ENCODE data around the gene LIN9. TPM values are rescaled to one million over a fixed set of nuclear protein-coding genes. Genes with fewer than 3 reads are reported as not detected.

The LIN9 gene
- total and polyA plus RNA-seq, 2 of the 13 experiments (the other 11 are each of a cell fraction or from before 2014, with no cell fraction given): 3.0 to 10.0 TPM

- H3K79me2 ChIP-seq (ENCODE audit: insufficient read depth, low read length): peaks cover 49% of the 10 kb centered on the region
- ChIA-PET CTCF (ENCODE audit: low intra/inter-chr PET ratio, low total read pairs) (no interaction called here), POLR2A (no interaction called here)
- H3K9ac ChIP-seq (ENCODE audit: insufficient read depth, low read depth, low read length): no peak overlapping the region
- FAIRE-seq (no peak), ATAC-seq (no peak), DNase-seq (ENCODE audit: low spot score) (no peak)
- no peaks in the 10 kb centered on the region for H3K9me3 ChIP-seq (ENCODE audit: low read length)
- WGBS (ENCODE audit: low lambda C conversion rate): 100% methylated on average over 2 of the region's 2 CpGs
- no TSS peak for BruUV-seq (replicated peaks)
- no peaks in the 10 kb centered on the region for H3K27me3 ChIP-seq (ENCODE audit: control insufficient read depth in 1 of 2, insufficient read depth in 2 of 2, low read length in 2 of 2)
- no peak overlapping the region for H3K4me3 ChIP-seq (replicated peaks in 1 of 3; ENCODE audit: insufficient read depth in 1 of 3, low read depth in 2 of 3, low read length in 3 of 3)
- peaks cover 34% of the 10 kb centered on the region for H3K4me1 ChIP-seq (ENCODE audit: insufficient read depth, low read length)
- no peak overlapping the region for H3K4me2 ChIP-seq (ENCODE audit: low read depth, low read length)
- in situ Hi-C loops (cut with HindIII; ENCODE audit: extremely low pct_ligation_motif_present, low pct_unique_long_range_greater_than_20kb) (no loop called here), intact Hi-C loops (cut with micrococcal nuclease; ENCODE audit: unreplicated experiment) (no loop called here)
- H4K20me1 ChIP-seq (ENCODE audit: insufficient read depth, low read length): no peaks in the 10 kb centered on the region; the same call in 1 of the 2 replicates
- H2AFZ ChIP-seq (ENCODE audit: low read length): no peak overlapping the region
- H3K27ac ChIP-seq (ENCODE audit: extremely low read length, insufficient read depth, low read length): no peak overlapping the region
- 0 out of 5 replicates have a peak, but pooled peaks cover 0 to 10% of the 10 kb centered on the region in 2 experiments for H3K36me3 ChIP-seq (replicated peaks in 1 of 2; ENCODE audit: control insufficient read depth in 1 of 2, insufficient read depth in 2 of 2, low read length in 2 of 2)
- no peak for TF ChIP-seq HDAC6 (IDR thresholded peaks at IDR 0.05; ENCODE audit: low read depth, low read length)
- no peak for TF ChIP-seq ELF1 (CRISPR knock-in tag; IDR thresholded peaks at IDR 0.05)
- TF ChIP-seq, protein P1, sequence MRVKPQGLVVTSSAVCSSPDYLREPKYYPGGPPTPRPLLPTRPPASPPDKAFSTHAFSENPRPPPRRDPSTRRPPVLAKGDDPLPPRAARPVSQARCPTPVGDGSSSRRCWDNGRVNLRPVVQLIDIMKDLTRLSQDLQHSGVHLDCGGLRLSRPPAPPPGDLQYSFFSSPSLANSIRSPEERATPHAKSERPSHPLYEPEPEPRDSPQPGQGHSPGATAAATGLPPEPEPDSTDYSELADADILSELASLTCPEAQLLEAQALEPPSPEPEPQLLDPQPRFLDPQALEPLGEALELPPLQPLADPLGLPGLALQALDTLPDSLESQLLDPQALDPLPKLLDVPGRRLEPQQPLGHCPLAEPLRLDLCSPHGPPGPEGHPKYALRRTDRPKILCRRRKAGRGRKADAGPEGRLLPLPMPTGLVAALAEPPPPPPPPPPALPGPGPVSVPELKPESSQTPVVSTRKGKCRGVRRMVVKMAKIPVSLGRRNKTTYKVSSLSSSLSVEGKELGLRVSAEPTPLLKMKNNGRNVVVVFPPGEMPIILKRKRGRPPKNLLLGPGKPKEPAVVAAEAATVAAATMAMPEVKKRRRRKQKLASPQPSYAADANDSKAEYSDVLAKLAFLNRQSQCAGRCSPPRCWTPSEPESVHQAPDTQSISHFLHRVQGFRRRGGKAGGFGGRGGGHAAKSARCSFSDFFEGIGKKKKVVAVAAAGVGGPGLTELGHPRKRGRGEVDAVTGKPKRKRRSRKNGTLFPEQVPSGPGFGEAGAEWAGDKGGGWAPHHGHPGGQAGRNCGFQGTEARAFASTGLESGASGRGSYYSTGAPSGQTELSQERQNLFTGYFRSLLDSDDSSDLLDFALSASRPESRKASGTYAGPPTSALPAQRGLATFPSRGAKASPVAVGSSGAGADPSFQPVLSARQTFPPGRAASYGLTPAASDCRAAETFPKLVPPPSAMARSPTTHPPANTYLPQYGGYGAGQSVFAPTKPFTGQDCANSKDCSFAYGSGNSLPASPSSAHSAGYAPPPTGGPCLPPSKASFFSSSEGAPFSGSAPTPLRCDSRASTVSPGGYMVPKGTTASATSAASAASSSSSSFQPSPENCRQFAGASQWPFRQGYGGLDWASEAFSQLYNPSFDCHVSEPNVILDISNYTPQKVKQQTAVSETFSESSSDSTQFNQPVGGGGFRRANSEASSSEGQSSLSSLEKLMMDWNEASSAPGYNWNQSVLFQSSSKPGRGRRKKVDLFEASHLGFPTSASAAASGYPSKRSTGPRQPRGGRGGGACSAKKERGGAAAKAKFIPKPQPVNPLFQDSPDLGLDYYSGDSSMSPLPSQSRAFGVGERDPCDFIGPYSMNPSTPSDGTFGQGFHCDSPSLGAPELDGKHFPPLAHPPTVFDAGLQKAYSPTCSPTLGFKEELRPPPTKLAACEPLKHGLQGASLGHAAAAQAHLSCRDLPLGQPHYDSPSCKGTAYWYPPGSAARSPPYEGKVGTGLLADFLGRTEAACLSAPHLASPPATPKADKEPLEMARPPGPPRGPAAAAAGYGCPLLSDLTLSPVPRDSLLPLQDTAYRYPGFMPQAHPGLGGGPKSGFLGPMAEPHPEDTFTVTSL (CRISPR knock-in tag; IDR thresholded peaks at IDR 0.05; ENCODE audit: borderline replicate concordance): no peak
- TF ChIP-seq ZBTB46 (CRISPR knock-in tag; IDR thresholded peaks at IDR 0.05; ENCODE audit: borderline replicate concordance): no peak
- TF ChIP-seq, protein P2, sequence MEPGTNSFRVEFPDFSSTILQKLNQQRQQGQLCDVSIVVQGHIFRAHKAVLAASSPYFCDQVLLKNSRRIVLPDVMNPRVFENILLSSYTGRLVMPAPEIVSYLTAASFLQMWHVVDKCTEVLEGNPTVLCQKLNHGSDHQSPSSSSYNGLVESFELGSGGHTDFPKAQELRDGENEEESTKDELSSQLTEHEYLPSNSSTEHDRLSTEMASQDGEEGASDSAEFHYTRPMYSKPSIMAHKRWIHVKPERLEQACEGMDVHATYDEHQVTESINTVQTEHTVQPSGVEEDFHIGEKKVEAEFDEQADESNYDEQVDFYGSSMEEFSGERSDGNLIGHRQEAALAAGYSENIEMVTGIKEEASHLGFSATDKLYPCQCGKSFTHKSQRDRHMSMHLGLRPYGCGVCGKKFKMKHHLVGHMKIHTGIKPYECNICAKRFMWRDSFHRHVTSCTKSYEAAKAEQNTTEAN (CRISPR knock-in tag; conservative IDR thresholded peaks at IDR 0.05): no peak
- TF ChIP-seq, protein P3, sequence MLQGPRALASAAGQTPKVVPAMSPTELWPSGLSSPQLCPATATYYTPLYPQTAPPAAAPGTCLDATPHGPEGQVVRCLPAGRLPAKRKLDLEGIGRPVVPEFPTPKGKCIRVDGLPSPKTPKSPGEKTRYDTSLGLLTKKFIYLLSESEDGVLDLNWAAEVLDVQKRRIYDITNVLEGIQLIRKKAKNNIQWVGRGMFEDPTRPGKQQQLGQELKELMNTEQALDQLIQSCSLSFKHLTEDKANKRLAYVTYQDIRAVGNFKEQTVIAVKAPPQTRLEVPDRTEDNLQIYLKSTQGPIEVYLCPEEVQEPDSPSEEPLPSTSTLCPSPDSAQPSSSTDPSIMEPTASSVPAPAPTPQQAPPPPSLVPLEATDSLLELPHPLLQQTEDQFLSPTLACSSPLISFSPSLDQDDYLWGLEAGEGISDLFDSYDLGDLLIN (CRISPR knock-in tag; IDR thresholded peaks at IDR 0.05; ENCODE audit: borderline replicate concordance): no peak
- TF ChIP-seq LRRFIP1 (CRISPR knock-in tag; conservative IDR thresholded peaks at IDR 0.05): no peak
- TF ChIP-seq ZNF574 (CRISPR knock-in tag; IDR thresholded peaks at IDR 0.05): no peak
Measured at GRCh38 chr1:226306425-226306824, 2.5 kb downstream of the LIN9 start.
